ENCODE results near the gene CHD6. TPM values are rescaled to one million over a fixed set of nuclear protein-coding genes. Genes with fewer than 3 reads are reported as not detected.

Gene CHD6
- total RNA-seq, 1 experiment from 2014 or later, result 80.5 TPM

DNA sequence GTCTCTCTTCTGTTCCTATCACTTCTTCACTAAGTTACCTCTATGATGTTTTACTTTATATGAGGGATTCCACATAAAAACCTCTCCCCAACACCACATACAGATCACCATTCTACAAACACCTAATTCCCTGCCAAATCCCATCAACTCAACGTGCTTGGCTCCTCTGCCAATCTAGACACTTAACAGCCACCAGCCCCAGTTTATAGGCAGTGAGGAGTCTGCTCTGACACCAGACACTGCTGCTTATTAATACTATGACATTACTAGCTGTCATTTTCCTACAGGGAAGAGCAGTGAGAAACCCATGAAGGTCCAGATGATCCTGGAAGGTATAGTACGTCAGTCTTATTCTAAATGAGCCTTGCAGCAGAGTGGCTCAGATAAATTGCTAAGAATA lies 104.3 kb downstream of the CHD6 start:
- CTCF ChIA-PET, result no interaction called here
- H3K36me3 Mint-ChIP-seq (ENCODE audit: insufficient read depth, unreplicated experiment), result peaks cover 26% of the 10 kb centered on the region
- Histone ChIP-seq H3K27me3 (replicated peaks; ENCODE audit: control insufficient read depth, insufficient read depth, low read length) (no peaks in the 10 kb centered on the region), H3K4me1 (no peaks in the 10 kb centered on the region), H3K36me3 (ENCODE audit: control insufficient read depth, insufficient read depth, low read length) (peaks cover 7% of the 10 kb centered on the region; the same call in 1 of the 2 replicates), H3K4me3 (ENCODE audit: low read depth, low read length) (no peak overlapping the region), H3K9me3 (no peaks in the 10 kb centered on the region)
- no peak overlapping the region for H3K4me3 Mint-ChIP-seq (ENCODE audit: unreplicated experiment)
- H3K9me3 Mint-ChIP-seq (ENCODE audit: unreplicated experiment), result no peaks in the 10 kb centered on the region
- DNase-seq, result no peak
- peaks cover 6% of the 10 kb centered on the region for H3K4me1 Mint-ChIP-seq (ENCODE audit: low read depth, unreplicated experiment)
- TF ChIP-seq CTCF (IDR thresholded peaks at IDR 0.05; ENCODE audit: insufficient read depth in 1 of 2, low read depth in 1 of 2, low read length in 1 of 2, severe bottlenecking in 1 of 2, unreplicated experiment in 1 of 2), result no peak
- intact Hi-C loops (cut with micrococcal nuclease; ENCODE audit: unreplicated experiment), result no loop called here
- H3K27me3 Mint-ChIP-seq (ENCODE audit: insufficient read depth, unreplicated experiment), result no peaks in the 10 kb centered on the region
- POLR2A ChIA-PET, result no interaction called here
- no peak overlapping the region for H3K27ac Mint-ChIP-seq (ENCODE audit: unreplicated experiment)
- BruUV-seq (replicated peaks), result no TSS peak

DNA sequence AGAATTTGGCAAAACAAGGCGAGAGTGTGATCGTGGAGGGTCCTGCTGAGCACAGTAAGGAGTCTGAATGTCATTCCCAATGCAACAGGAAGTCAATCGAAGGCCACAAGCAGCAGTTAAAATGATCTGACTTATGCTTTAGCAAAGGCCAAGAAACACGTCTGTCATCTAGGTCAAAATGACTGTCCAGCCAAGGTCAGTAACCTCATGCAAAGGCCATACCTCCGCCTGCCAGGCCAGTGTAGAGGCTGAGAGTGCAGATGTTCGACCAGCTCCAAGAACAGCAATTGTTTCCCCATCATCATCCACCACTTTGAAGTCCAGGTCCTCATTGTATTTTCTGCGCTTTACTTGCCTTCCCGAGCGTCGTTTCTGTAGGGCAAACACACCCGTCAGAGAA lies 105.6 kb downstream of the CHD6 start:
- H3K4me3 Mint-ChIP-seq (ENCODE audit: unreplicated experiment), result no peak overlapping the region
- H3K36me3 ChIP-seq (ENCODE audit: control insufficient read depth, insufficient read depth, low read length), result peaks cover 7% of the 10 kb centered on the region; the same call in 1 of the 2 replicates
- ChIA-PET POLR2A (no interaction called here), CTCF (no interaction called here)
- no peaks in the 10 kb centered on the region for H3K9me3 Mint-ChIP-seq (ENCODE audit: unreplicated experiment)
- H3K36me3 Mint-ChIP-seq (ENCODE audit: insufficient read depth, unreplicated experiment), result peaks cover 26% of the 10 kb centered on the region
- no peaks in the 10 kb centered on the region for H3K27me3 Mint-ChIP-seq (ENCODE audit: insufficient read depth, unreplicated experiment)
- no peak for DNase-seq
- H3K4me1 Mint-ChIP-seq (ENCODE audit: low read depth, unreplicated experiment), result peaks cover 16% of the 10 kb centered on the region
- H3K4me3 ChIP-seq (ENCODE audit: low read depth, low read length), result no peak overlapping the region
- peaks cover 7% of the 10 kb centered on the region for H3K4me1 ChIP-seq
- no peak for TF ChIP-seq CTCF (IDR thresholded peaks at IDR 0.05; ENCODE audit: insufficient read depth in 1 of 2, low read depth in 1 of 2, low read length in 1 of 2, severe bottlenecking in 1 of 2, unreplicated experiment in 1 of 2)
- intact Hi-C loops (cut with micrococcal nuclease; ENCODE audit: unreplicated experiment), result no loop called here
- H3K27me3 ChIP-seq (replicated peaks; ENCODE audit: control insufficient read depth, insufficient read depth, low read length), result no peaks in the 10 kb centered on the region
- H3K9me3 ChIP-seq, result no peaks in the 10 kb centered on the region
- BruUV-seq (replicated peaks), result no TSS peak
- no peak overlapping the region for H3K27ac Mint-ChIP-seq (ENCODE audit: unreplicated experiment)

DNA sequence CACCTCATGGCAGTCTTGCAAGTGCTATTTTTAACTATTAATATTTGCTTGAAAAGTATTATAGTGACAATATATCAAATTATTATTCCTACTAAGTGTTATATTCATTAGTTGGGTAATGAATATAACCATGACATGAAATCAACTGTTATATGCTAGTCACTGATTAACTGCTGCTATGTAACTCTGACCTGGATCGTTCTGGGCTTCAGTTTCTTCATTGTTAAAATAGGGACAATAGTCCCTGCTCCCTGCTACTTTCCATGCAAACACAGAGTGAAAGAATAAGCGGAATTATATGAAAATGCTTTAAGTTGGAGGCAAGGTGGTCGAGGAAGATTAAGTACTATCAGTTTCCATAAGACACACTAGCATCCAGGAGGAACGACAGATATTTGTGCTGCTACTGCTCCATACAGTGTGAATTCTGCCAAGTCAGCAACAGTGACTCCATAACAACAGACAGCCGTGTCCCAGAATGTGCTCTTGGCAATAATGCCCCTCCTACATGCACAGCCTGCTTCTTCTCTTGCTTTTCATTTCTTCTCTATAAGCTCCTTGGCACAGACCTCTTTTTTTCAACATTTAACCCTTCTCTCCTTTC lies 107.2 kb downstream of the CHD6 start:
- TF ChIP-seq CTCF (IDR thresholded peaks at IDR 0.05; ENCODE audit: insufficient read depth in 1 of 2, low read depth in 1 of 2, low read length in 1 of 2, severe bottlenecking in 1 of 2, unreplicated experiment in 1 of 2), result no peak
- POLR2A ChIA-PET, result no interaction called here
- H3K4me1 ChIP-seq, result peaks cover 7% of the 10 kb centered on the region

More for the DNA sequence above, 107.2 kb downstream of the CHD6 start:
- CTCF ChIA-PET, result no interaction called here
- peaks cover 8% of the 10 kb centered on the region for H3K9me3 Mint-ChIP-seq (ENCODE audit: unreplicated experiment)
- no peaks in the 10 kb centered on the region for H3K27me3 Mint-ChIP-seq (ENCODE audit: insufficient read depth, unreplicated experiment)
- BruUV-seq (replicated peaks), result no TSS peak
- H3K4me1 Mint-ChIP-seq (ENCODE audit: low read depth, unreplicated experiment), result peaks cover 24% of the 10 kb centered on the region
- no peak for DNase-seq
- Histone ChIP-seq H3K36me3 (ENCODE audit: control insufficient read depth, insufficient read depth, low read length) (peaks cover 9% of the 10 kb centered on the region; the same call in 1 of the 2 replicates), H3K9me3 (no peaks in the 10 kb centered on the region), H3K27me3 (replicated peaks; ENCODE audit: control insufficient read depth, insufficient read depth, low read length) (no peaks in the 10 kb centered on the region), H3K4me3 (ENCODE audit: low read depth, low read length) (no peak overlapping the region)
- H3K36me3 Mint-ChIP-seq (ENCODE audit: insufficient read depth, unreplicated experiment), result peaks cover 22% of the 10 kb centered on the region
- intact Hi-C loops (cut with micrococcal nuclease; ENCODE audit: unreplicated experiment), result no loop called here
- H3K4me3 Mint-ChIP-seq (ENCODE audit: unreplicated experiment), result no peak overlapping the region
- no peak overlapping the region for H3K27ac Mint-ChIP-seq (ENCODE audit: unreplicated experiment)
